ENCODE measurements around the gene EMD. TPM values are rescaled to one million over a fixed set of nuclear protein-coding genes. Genes with fewer than 3 reads are reported as not detected.
A peak's percentile ranks its signal among the peaks of the same experiment; 100 is the strongest.

Gene EMD
- total and polyA plus RNA-seq, 10 of the 15 experiments (the other 5 are each of a cell fraction or from before 2014, with no cell fraction given) = 0.76 to 100 (median 43.2) TPM

DNA sequence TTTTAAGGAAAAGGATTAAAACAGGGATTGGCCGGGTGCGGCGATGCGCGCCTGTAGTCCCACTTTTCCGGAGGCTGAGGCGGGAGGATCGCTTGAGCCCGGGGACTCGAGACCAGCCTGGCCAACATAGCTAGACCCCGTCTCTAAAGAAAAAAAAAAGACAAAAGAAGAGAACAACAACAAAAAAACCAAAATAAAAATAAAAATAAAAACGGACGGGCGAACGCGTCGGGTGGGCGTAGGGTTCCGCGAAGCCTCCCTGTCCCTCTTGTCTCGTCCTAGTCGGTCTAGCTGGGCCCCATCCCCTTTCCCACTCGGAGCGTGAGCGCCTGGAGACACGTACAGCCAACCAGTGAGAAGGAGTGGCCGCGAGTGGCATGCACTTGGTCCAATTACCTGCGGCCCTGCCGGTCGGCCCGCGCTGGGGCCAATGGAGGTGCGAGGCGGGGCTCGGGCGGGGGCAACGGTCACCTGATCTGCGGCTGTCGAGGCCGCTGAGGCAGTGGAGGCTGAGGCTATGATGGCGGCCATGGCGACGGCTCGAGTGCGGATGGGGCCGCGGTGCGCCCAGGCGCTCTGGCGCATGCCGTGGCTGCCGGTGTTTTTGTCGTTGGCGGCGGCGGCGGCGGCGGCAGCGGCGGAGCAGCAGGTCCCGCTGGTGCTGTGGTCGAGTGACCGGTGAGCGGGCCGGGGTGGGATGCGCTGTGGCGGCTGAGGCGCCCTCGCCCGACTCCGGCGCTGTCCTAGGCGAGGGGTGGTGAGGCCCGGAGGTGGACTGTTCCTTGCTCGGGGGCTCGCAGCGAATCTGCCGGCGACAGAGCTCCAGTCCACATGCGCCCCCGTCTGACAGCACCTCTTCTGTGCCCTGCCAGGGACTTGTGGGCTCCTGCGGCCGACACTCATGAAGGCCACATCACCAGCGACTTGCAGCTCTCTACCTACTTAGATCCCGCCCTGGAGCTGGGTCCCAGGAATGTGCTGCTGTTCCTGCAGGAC is 49.4 kb downstream of the EMD start, which contains the start of gene ATP6AP1 (continued):
- TF ChIP-seq, protein P1, sequence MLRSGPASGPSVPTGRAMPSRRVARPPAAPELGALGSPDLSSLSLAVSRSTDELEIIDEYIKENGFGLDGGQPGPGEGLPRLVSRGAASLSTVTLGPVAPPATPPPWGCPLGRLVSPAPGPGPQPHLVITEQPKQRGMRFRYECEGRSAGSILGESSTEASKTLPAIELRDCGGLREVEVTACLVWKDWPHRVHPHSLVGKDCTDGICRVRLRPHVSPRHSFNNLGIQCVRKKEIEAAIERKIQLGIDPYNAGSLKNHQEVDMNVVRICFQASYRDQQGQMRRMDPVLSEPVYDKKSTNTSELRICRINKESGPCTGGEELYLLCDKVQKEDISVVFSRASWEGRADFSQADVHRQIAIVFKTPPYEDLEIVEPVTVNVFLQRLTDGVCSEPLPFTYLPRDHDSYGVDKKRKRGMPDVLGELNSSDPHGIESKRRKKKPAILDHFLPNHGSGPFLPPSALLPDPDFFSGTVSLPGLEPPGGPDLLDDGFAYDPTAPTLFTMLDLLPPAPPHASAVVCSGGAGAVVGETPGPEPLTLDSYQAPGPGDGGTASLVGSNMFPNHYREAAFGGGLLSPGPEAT (IDR thresholded peaks at IDR 0.05; ENCODE audit: low read depth) = no peak
- TF ChIP-seq NR2C2 (IDR thresholded peaks at IDR 0.05; ENCODE audit: borderline replicate concordance, control insufficient read depth, insufficient read length, low read depth) (no peak), CBX5 (IDR thresholded peaks at IDR 0.05; ENCODE audit: low read depth) (no peak), ZNF384 (IDR thresholded peaks at IDR 0.05; ENCODE audit: borderline replicate concordance, low read depth, low read length) (no peak), TCF12 (IDR thresholded peaks at IDR 0.05; ENCODE audit: low read depth, low read length) (no peak), JUND (IDR thresholded peaks at IDR 0.05; ENCODE audit: low read depth, low read length) (no peak), CHD2 (IDR thresholded peaks at IDR 0.05; ENCODE audit: borderline replicate concordance, low read depth, low read length) (peak; percentile 89), KLF5 (IDR thresholded peaks at IDR 0.05; ENCODE audit: partially characterized antibody) (no peak), IKZF1 (conservative IDR thresholded peaks at IDR 0.05) (peak; percentile 58), RAD51 (IDR thresholded peaks at IDR 0.05) (peak; percentile 55; the same call in 1 of the 2 replicates), ETV6 (conservative IDR thresholded peaks at IDR 0.05 in 1 of 2, IDR thresholded peaks at IDR 0.05 in 1 of 2; ENCODE audit: borderline replicate concordance in 1 of 2, low read depth in 1 of 2) (no peak), FOXM1 (IDR thresholded peaks at IDR 0.05; ENCODE audit: low read depth, low read length) (no peak), ESRRA (IDR thresholded peaks at IDR 0.05; ENCODE audit: low read length) (no peak), PAX5 (IDR thresholded peaks at IDR 0.05; ENCODE audit: borderline replicate concordance, low read depth, low read length) (no peak), PKNOX1 (IDR thresholded peaks at IDR 0.05) (peak; percentile 99), LARP7 (IDR thresholded peaks at IDR 0.05) (peak; percentile 88), ZNF622 (IDR thresholded peaks at IDR 0.05) (no peak), GABPA (IDR thresholded peaks at IDR 0.05; ENCODE audit: low read depth) (no peak), ZNF207 (IDR thresholded peaks at IDR 0.05; ENCODE audit: borderline replicate concordance) (no peak), SUZ12 (IDR thresholded peaks at IDR 0.05; ENCODE audit: unreplicated experiment) (no peak), SP1 (IDR thresholded peaks at IDR 0.05; ENCODE audit: low read depth, low read length) (peak; percentile 97)
- TF ChIP-seq, protein P2, sequence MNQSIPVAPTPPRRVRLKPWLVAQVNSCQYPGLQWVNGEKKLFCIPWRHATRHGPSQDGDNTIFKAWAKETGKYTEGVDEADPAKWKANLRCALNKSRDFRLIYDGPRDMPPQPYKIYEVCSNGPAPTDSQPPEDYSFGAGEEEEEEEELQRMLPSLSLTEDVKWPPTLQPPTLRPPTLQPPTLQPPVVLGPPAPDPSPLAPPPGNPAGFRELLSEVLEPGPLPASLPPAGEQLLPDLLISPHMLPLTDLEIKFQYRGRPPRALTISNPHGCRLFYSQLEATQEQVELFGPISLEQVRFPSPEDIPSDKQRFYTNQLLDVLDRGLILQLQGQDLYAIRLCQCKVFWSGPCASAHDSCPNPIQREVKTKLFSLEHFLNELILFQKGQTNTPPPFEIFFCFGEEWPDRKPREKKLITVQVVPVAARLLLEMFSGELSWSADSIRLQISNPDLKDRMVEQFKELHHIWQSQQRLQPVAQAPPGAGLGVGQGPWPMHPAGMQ (IDR thresholded peaks at IDR 0.05; ENCODE audit: borderline replicate concordance) = no peak
- TF ChIP-seq, protein P3, sequence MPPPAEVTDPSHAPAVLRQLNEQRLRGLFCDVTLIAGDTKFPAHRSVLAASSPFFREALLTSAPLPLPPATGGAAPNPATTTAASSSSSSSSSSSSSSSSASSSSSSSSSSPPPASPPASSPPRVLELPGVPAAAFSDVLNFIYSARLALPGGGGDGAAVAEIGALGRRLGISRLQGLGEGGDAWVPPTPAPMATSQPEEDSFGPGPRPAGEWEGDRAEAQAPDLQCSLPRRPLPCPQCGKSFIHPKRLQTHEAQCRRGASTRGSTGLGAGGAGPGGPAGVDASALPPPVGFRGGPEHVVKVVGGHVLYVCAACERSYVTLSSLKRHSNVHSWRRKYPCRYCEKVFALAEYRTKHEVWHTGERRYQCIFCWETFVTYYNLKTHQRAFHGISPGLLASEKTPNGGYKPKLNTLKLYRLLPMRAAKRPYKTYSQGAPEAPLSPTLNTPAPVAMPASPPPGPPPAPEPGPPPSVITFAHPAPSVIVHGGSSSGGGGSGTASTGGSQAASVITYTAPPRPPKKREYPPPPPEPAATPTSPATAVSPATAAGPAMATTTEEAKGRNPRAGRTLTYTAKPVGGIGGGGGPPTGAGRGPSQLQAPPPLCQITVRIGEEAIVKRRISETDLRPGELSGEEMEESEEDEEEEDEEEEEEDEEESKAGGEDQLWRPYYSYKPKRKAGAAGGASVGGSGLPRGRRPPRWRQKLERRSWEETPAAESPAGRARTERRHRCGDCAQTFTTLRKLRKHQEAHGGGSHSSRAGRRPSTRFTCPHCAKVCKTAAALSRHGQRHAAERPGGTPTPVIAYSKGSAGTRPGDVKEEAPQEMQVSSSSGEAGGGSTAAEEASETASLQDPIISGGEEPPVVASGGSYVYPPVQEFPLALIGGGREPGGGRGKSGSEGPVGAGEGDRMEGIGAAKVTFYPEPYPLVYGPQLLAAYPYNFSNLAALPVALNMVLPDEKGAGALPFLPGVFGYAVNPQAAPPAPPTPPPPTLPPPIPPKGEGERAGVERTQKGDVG (CRISPR knock-in tag; IDR thresholded peaks at IDR 0.05) = no peak
